IgD-negative memory B cell (primary cell): ENCODE measurements around the gene TBATA. TPM values are rescaled to one million over a fixed set of nuclear protein-coding genes. Genes with fewer than 3 reads are reported as not detected.

Source experiments
- polyA plus RNA-seq: library from polyadenylated mRNA; unstranded; fragments of 300-500 nt; fragmentation: Illumina TruSeq; gene quantifications from one replicate; pipeline ENCODE4 v1.2.3, GENCODE V29; 2021

The TBATA gene
- polyA plus RNA-seq, 1 donor from 2014 or later: not detected

Other genes starting within 250 kb of the TBATA start
- gene PRF1, start 182.6 kb downstream of the TBATA start, polyA plus RNA-seq: 24.3 TPM
- gene ADAMTS14, start 112.9 kb downstream of the TBATA start, polyA plus RNA-seq: not detected
- gene SGPL1, start 30.6 kb upstream of the TBATA start, polyA plus RNA-seq: 12.0 TPM
- 27.2 TPM for gene PCBD1, start 103.2 kb upstream of the TBATA start, polyA plus RNA-seq